NCI-H2227 (cell line): ENCODE results near the gene DCTPP1.
"Not testable (repeated sequence)": the region's sequence is repeated elsewhere in the genome, so short reads cannot be mapped to it uniquely, and the experiment has no call there.

Experiments
- DNase-seq: peaks from one replicate; lab custom pipeline; 2025; ENCODE audit not compliant: unreplicated experiment; lab: John Stamatoyannopoulos, UW

Gene DCTPP1

GRCh38 chr16:30414159-30414558 is 15.7 kb downstream of the DCTPP1 start:
- no peak for DNase-seq

DNA sequence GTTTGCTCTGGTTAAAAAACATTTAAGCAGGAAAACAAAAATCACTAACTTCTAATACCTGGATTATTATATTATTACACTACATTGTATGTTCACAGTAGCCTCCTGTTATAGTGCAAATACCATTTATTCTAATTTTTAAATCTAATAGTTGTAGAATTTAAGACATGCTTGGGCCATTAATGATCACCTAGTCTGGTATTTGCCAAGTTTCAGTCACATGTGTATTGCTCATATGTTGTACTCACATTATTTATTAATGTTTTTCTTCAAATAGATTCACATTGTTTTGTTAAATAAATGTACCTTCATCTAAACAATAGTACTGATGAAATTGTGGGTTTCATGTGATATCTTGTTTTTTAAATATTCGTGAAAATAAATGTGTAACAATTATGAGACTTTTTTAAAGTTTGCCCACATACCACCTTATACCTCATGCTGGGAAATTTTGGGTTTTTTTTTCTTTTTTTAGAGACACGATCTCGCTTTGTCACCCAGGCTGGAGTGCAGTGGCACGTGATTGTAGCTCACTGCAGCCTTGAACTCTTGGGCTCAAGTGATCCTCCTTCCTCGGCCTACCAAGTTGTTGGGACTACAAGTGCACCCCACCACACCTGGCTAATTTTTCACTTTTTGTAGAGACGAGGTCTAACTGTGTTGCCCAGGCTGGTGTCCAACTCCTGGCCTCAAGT is 16.6 kb downstream of the DCTPP1 start:
- DNase-seq, result no peak

DNA sequence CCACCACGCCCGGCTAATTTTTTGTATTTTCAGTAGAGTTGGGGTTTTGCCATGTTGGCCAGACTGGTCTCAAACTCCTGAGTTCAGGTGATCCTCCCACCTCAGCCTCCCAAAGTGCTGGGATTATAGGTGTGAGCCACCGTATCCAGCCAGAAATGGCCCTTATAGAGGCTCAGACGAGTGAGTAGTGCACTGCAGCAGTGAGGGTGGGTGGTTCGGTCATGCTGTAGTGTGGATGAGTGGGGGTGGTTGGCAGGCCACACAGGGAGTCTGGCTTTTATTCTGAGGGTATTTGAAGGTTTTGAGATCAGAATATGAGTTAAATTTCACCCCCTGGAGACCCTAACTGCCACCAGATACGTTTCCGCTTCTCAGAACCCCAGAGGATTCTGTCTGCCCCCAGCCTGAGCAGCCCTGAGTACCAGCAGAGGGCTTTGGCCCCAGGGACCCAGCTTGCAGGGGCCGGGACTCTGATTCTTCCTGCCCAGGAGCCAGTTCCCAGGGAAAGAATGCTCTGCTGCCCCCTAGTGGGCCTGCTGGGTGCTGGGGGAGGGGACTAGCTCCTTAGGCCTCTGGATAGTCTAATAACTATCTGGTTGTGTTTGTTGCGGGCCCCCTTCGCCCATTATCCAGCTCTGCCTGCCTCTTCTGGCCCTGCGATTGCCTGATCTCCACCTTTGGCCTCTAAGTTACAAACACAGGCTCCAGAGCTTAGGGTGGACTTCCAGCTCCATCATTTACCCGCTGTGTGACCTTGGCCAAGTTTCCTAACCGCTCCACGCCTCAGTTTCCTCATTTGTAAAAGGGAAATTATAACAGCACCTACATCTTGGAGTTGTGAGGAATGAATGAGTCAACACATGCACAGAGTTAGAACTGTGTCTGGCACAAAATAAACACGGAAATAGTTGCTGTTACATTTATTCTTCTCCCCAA is 20.4 kb downstream of the DCTPP1 start:
- peak; percentile 93 for DNase-seq

GRCh38 chr16:30407804-30408534 is 21.9 kb downstream of the DCTPP1 start:
- peak; percentile 34 for DNase-seq

- peak; percentile 95 for DNase-seq
Measured at GRCh38 chr16:30407102-30407803, 22.6 kb downstream of the DCTPP1 start, which contains the start of gene ZNF771. Gene ZNF771, plus strand, starts transcription at chr16:30407606. Its CDS starts 448 bp downstream, at chr16:30408054.

- DNase-seq, result no peak
Measured at GRCh38 chr16:30406795-30407101, 23.1 kb downstream of the DCTPP1 start.

DNA sequence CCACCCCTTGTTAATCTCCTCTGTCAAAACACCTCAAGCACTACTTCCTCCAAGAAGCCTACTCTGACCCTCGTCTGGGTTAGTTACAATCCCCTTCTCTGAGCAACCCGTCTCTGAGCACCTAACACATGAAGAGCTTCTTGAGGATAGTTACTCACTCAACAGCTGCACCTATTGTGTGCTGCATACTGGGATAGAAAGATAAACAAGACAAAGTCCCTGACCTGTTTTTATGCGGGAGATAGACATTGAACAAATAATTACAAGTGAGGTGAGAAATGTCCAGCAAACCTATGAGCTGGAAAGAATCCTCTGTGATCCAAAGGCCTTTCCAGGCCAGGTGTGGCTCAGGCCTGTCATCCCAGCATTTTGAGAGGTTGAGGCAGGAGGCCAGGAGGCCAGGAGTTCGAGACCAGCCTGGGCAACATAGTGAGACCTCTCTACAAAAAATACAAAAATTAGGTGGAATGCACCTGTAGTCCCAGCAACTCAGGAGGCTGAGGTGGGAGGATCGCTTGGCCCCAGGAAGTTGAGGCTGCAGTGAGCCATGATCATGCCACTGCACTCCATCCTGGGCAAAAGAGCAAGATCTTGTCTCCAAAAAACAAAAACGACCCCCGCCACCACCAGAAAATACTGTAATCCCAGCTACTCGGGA is 27.9 kb downstream of the DCTPP1 start:
- no peak for DNase-seq

GRCh38 chr16:30399435-30400186 is 30.2 kb downstream of the DCTPP1 start:
- DNase-seq, result no peak

DNA sequence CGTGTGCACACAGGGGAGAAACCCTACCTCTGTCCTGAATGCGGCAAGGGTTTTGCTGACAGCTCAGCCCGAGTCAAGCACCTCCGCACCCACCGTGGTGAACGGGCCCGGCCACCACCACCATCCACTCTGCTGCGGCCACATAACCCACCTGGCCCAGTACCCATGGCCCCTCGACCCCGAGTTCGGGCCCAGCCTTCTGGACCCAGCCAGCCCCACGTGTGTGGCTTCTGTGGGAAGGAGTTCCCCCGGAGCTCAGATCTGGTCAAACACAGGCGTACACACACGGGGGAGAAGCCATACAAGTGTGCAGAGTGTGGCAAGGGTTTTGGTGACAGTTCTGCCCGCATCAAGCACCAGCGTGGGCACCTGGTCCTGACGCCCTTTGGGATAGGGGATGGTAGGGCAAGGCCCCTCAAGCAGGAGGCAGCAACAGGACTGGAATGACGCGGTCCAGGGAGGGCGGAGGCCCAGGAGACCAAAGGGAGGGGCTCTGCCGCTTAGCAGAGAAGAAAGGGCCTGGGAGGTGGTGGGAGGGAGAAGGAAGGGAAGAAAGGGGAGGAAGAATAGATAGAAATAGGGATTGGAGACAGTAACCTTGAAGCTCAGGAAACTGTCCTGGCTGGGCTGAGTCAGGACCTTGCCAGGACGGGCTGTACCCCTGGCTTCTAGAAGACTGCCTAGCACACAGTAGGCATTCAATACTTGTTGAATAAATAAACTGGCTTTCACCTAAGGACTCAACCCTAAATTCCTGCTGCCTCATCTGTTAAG is 31.0 kb downstream of the DCTPP1 start:
- DNase-seq, result peak; percentile 37

DNA sequence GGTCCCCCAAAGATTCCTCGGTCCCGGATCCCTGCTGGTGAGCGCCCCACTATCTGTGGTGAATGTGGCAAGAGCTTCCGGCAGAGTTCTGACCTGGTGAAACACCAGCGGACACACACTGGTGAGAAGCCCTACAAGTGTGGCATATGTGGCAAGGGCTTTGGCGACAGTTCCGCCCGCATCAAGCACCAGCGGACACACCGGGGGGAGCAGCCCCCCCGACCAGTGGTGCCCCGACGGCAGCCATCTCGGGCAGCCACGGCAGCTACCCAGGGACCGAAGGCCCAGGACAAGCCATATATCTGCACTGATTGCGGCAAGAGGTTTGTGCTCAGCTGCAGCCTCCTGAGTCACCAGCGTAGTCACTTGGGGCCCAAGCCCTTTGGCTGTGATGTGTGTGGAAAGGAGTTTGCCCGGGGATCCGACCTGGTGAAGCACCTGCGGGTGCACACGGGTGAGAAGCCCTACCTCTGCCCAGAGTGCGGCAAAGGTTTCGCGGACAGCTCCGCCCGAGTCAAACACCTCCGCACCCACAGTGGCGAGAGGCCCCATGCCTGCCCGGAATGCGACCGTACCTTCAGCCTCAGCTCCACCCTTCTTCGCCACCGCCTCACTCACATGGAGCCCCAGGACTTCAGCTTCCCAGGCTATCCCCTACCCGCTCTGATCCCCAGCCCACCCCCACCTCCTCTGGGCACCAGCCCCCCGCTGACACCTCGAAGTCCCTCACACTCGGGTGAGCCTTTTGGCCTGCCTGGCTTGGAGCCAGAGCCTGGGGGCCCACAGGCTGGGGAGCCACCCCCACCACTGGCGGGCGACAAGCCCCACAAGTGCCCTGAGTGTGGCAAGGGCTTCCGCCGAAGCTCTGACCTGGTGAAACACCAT is 31.8 kb downstream of the DCTPP1 start:
- no peak for DNase-seq

DNA sequence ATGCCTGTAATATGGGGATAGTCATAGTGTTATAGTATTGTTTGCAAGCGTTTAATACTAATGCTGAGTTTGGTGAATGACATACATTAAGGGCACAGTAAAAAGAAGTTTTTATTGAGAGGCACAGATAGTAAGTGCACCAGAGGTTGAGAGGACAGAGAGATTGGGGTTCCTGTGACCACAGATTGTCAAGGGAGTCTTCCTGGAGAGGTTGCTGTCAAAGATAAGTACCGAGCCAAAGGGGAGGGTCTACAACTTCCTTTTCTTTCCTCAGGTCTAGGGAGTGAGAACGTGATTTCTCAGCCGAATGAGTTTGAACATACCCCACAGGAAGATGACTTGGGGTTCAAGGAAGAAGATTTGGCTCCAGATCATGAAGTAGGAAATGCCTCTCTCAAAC is 32.8 kb downstream of the DCTPP1 start:
- DNase-seq, result no peak

DNA sequence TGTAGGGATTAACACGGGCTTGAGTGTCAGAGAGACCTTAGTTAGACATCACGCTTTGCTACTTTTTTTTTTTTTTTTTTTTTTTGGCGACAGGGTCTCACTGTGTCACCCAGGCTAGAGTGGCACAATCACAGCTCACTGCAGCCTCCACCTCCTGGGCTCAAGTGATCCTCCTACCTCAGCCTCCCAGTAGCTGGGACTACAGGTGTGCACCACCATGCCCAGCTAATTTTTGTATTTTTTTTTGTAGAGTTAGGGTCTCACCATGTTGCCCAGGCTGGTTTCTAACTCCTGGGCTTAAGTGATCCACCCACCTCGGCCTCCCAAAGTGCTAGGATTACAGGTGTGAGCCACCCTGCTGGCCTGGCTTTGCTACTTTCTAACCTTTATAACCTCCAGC is 33.2 kb downstream of the DCTPP1 start:
- not testable (repeated sequence) for DNase-seq

DNA sequence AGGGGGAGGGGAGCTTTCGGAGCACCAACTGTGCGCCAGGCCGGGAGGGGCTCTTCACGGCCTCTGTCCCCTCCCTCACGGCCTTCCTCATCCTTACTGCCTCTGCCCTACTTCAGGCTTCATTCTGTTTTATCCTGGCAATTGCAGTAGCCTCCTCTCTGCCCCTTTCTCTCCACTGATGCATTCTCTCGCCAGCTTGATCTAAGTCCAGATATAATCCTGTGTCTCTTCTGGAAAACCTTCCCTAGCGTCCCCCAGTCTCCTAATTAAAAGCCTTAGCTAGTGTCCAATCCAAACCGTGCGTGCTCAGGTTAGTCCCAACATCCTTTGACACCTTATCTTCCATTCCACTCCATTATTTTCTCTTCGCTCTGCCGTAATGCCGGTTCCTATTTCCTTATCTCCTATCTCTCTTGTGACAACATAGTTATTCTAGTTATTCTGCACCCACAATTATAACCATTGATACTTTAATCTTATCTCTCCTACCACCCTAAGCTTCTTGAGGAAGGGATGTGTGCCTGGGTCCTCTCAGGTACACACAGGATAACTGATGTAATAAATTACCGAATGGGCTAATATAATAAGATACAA is 33.7 kb downstream of the DCTPP1 start:
- DNase-seq, result peak; percentile 57

GRCh38 chr16:30395155-30395991 is 34.5 kb downstream of the DCTPP1 start, which contains the start of gene ZNF48:
Gene ZNF48, plus strand, starts transcription at chr16:30395420. Its CDS starts 375 bp downstream, at chr16:30395795.
- peak; percentile 97 for DNase-seq

GRCh38 chr16:30394592-30395154 is 35.2 kb downstream of the DCTPP1 start:
- peak; percentile 39 for DNase-seq

DNA sequence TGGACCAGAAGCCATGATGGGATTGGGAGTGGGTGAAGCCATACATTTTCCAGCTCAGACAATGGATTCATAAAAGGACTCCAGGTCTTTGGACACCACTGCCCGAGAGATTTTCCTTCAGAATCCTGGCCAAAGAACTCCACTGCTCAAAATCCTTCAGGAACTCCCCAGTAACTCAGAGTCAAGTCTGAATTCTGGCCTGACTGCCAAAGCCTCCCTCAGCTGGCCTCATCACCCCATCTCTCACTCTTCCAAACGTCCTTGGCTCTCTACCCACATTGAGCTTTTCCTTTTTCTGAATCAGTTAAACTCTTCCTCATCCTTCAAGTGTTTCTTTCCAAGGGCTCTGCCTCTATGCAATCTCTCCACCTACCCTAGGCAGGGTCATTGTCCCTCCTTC is 46.3 kb downstream of the DCTPP1 start:
- no peak for DNase-seq
